Left ventricle myocardium superior (tissue), 1 donor: ENCODE data around the gene TXNRD2. TPM values are rescaled to one million over a fixed set of nuclear protein-coding genes. Genes with fewer than 3 reads are reported as not detected.

ENCODE experiments used
- ATAC-seq: fragments of 200-7000 bp; cut with Tn5 transposase; one replicate; pipeline ENCODE4 v1.9.1; 2020; ENCODE audit warnings: mild to moderate bottlenecking, moderate library complexity
- DNase-seq: peaks from one replicate; pipeline ENCODE4 v3.0.0-alpha.2; 2020
- intact Hi-C: fragments of 100-400 bp; cut with micrococcal nuclease; formaldehyde crosslinking; loops from one replicate; pipeline ENCODE4 v1.11.0; 2022
- total RNA-seq: library from RNA; stranded (reverse); fragmentation: NEBNext Ultra II Directional; extraction: Animal tissue kit (Norgen Biotek cat#: 25700); gene quantifications from one replicate; pipeline ENCODE4 v1.2.1, GENCODE V29; 2021
- donor health status: DM: no; HTN: yes; CAD: no; lungs with severe emphysema.

Gene TXNRD2
- total RNA-seq, 1 donor from 2014 or later, result 42.4 TPM

GRCh38 chr22:19900707-19901436 is 40.7 kb downstream of the TXNRD2 start:
- intact Hi-C loops, result no loop called here
- DNase-seq, result no peak
- ATAC-seq, result no peak

GRCh38 chr22:19898831-19899567 is 42.6 kb downstream of the TXNRD2 start:
- intact Hi-C loops, result no loop called here
- no peak for DNase-seq
- no peak for ATAC-seq

GRCh38 chr22:19898145-19898544 is 43.5 kb downstream of the TXNRD2 start:
- ATAC-seq, result no peak
- DNase-seq, result no peak
- intact Hi-C loops, result no loop called here

GRCh38 chr22:19897726-19898125 is 43.9 kb downstream of the TXNRD2 start:
- DNase-seq (peak; percentile 22), ATAC-seq (no peak)
- intact Hi-C loops, result no loop called here

- peak; percentile 19 for DNase-seq
- no peak for ATAC-seq
- intact Hi-C loops, result no loop called here
Observed at GRCh38 chr22:19896665-19897355, 44.8 kb downstream of the TXNRD2 start.

DNA sequence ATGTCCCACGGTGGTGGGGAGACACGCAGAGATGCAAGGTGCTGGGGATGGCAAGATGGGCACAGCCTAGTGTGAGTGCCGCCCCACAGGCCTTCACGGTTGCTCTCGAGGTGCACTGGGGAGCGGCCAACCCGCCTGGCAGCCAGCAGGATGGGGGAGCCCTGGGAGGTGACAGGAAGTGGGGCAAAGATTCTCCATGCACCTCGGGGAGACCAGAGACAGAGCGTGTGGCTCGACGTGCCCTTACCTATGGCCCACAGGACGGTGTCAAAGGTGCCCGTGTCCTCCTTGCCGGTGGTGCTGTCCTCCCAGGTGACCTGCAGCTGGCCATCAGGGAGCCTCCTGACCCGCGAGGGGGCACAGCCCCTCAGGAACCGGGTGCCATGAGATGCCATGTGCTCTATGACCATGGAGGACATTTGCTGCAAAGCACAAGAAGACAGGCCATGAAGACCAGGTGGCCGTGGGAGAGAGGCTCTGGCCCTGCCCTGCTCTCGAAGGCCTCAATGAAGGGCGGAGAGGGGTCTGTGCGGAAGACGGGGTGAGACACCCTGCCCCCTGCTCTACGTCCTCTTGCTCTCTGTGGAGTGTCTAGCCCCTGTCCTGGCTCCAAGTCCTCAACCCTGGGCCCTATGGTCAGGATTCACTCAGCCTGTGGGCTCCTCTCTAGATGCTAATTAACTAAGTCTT is 46.3 kb downstream of the TXNRD2 start:
- ATAC-seq, result no peak
- intact Hi-C loops, result no loop called here
- no peak for DNase-seq

DNA sequence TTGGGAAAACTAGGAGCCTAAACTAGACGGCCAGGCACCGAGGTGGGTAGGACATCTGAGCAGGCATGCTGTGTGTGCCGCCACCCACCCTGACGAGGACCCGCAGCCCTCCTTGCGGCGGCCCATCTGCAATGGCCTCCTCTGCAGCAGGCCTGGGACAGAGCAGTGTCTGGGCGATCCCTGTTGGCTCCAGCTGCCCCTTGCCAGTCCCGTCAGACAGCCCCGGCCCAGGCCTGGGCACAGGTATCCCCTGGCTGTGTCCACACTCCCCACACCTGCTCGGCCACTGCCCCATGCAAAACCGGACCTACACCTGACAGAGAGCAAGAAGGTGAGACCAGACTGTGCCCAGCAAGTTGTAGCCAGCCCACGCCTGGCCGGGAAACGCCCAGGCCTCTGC is 48.3 kb downstream of the TXNRD2 start:
- intact Hi-C loops, result no loop called here
- no peak for ATAC-seq
- peak; percentile 19 for DNase-seq

- intact Hi-C loops, result no loop called here
- DNase-seq (no peak), ATAC-seq (no peak)
Observed at GRCh38 chr22:19892925-19893324, 48.7 kb downstream of the TXNRD2 start.

DNA sequence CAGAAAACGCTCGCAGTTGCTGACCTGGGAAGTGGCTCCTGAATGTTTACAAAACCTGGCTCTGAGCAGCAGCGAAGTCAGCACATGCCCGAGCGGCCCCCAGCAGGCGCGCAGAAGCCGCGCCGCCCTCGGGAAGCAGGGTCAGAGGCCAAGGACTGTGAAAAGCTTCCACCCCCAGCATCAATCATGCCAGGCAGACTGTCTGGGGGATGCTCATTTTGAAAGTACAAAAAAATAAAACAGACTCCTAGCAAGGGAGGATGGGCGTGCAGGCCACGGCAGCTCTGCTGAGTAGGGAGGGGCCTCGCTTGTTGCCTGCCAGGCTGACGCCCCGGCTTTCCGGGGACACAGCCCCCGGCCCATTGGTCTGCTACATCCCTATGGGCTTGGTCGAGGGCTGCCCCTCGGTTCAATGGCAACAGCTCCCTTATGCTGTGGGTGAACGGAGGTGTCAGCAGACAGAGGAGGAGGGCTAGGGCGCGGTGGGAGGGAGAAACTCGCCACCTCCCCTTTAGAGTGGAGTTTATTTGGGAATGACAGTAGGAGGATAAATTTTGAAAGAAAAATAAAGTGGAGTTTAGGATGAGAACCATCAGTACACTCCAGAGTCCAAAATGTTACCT is 49.2 kb downstream of the TXNRD2 start:
- ATAC-seq, result no peak

GRCh38 chr22:19891317-19892256 is 50.0 kb downstream of the TXNRD2 start:
- intact Hi-C loops, result no loop called here
- ATAC-seq (no peak), DNase-seq (peak; percentile 24)

More for the DNA sequence above, 49.2 kb downstream of the TXNRD2 start:
- peak; percentile 27 for DNase-seq
- intact Hi-C loops, result no loop called here

- intact Hi-C loops, result no loop called here
Observed at GRCh38 chr22:19890502-19891316, 50.9 kb downstream of the TXNRD2 start.

GRCh38 chr22:19889951-19890350 is 51.7 kb downstream of the TXNRD2 start:
- intact Hi-C loops, result no loop called here
- ATAC-seq, result no peak
- DNase-seq, result peak; percentile 20

More at GRCh38 chr22:19890502-19891316, 50.9 kb downstream of the TXNRD2 start:
- no peak for ATAC-seq
- no peak for DNase-seq

DNA sequence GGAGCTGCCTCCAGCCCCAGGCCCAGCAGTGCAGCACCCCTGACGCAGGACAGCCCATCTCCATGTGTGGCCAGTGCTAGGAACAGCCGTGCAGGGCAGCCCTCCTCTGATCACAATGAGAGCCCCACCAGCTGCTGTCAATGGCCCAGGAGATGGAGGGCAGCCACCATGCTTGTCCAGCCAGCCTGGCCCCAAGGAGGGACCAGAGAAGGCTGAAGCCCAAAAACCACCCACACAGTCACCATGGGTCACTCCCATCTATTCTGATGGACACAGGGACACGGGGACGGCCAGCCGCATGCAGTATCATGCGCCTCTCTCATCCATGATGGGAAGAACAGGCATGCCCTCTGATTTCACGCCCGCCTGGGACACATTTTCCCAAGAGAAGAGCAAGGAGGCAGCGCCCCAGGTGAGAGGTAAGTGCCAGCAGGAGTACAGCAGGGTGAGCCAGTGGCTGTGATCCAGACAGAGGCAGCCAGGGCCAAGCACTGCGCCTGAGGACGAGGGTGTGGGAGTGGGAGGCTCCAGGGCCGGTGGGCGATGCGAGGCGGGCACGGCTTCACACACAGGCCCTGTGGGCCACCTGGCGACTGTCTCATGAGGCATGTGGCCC is 53.4 kb downstream of the TXNRD2 start:
- ATAC-seq, result no peak
- peak; percentile 25 for DNase-seq
- intact Hi-C loops, result no loop called here

DNA sequence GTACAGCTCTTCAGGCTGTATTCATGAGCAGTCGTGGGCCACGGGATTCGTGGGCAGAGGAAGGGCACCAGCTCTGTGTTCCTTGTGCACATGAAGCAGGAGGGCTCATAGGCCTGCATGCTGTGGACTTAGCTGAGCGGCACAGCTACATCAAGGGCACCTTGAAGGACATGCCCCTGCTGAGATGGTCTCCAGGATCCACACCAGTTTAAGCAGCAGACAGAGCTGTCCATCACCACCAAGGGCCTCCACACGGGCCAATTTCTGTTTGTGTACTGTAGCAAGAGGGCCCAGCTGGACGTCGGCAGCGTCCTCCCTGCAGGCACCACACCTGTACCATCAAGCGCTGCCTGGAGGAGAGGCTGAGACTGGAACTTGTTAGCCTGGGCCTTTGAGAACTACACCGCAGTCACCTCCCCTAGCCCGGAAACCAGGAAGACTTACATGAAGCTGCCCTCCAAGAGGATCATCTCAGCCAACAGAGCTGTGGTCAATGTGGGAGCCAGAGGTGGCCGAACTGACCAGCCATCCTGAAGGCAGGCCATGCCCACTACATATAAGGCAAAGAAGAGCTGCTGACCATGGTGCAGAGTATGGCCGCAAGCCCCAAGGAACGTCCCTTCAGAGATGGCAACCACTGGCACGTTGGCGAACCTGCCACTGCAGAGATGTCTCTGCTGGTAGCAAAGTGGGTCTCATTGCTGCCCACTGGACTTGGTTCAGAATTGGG is 54.2 kb downstream of the TXNRD2 start:
- peak; percentile 25 for DNase-seq
- intact Hi-C loops, result no loop called here

DNA sequence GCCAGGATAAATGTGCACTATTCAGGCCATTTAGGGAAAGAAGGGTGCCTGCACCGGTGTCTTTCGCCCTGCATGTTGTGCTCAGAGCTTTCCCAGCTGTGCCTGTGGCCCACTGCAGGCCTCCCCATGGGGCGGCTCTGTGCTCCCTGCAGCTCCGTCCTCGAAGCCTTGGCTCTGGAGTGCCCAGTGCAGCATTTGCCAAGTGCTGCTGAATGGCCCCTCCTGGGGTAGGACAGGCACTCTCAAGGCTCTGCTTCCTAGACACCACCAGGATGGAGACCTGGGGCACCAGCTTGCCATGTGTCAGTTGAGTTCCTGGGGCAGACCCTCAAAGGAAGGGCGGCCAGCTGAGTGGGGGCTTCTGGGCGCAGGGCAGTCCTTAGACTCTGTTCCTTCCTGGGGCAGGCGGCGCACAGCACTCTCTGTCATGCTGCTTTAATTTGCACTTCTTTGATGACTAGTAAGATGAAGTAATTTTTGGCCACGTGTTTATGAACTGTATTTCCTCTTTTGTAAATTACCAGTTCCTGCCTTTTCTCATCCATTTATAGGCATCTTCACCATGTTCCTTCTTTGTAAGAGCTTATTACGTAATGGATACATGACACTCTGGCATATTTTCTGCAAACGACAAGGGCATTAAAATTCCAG is 54.9 kb downstream of the TXNRD2 start:
- ATAC-seq, result peak; percentile 37
- intact Hi-C loops, result no loop called here

More for the DNA sequence above, 54.2 kb downstream of the TXNRD2 start:
- no peak for ATAC-seq

More for the DNA sequence above, 54.9 kb downstream of the TXNRD2 start:
- DNase-seq, result peak; percentile 42
